AG04450 (cell line): Measurements from ENCODE around the gene ZDHHC24. TPM values are rescaled to one million over a fixed set of nuclear protein-coding genes. Genes with fewer than 3 reads are reported as not detected.
A peak's percentile ranks its signal among the peaks of the same experiment; 100 is the strongest.

Experiments used
- CTCF ChIA-PET: fragments of 300-600, 350-600 bp; formaldehyde crosslinking; extraction: SDS; loops from one replicate; lab custom pipeline; 2022; ENCODE audit warnings: antibody characterized with exemption, inconsistent platforms; lab: Charles Lee
- POLR2A ChIA-PET: fragments of 350-600 bp; formaldehyde crosslinking; extraction: SDS; loops from one replicate; lab custom pipeline; 2021; ENCODE audit warnings: antibody characterized with exemption, inconsistent platforms; lab: Yijun Ruan, JAX
- DNase-seq: peaks from one replicate; pipeline ENCODE4 v3.0.0-alpha.2; 2011; ENCODE audit warnings: low read depth, low spot score
- H3K27ac ChIP-seq: one replicate; pipeline ENCODE4 v1.5.1; 2012; ENCODE audit warnings: low read depth, low read length, control low read depth
- H3K27me3 ChIP-seq: one replicate; pipeline ENCODE4 v1.6.0; 2012; ENCODE audit warnings: low read length; ENCODE audit not compliant: control insufficient read depth, insufficient read depth
- H3K4me3 ChIP-seq: 2 replicates; pipeline ENCODE4 v1.5.1; 2011; ENCODE audit warnings: mild to moderate bottlenecking, low read depth, low read length, control low read depth
- H3K9me3 ChIP-seq: 2 replicates; pipeline ENCODE4 v1.5.1; 2012; ENCODE audit warnings: low read length; ENCODE audit not compliant: control insufficient read depth, insufficient read depth
- CTCF ChIP-seq: IDR thresholded peaks from 2 replicates; pipeline ENCODE4 v1.5.1; 2011; ENCODE audit warnings: low read depth, low read length, control low read depth, inconsistent platforms
- polyA plus RNA-seq: library from polyadenylated mRNA; depleted of rRNA; stranded (reverse); fragments of >200 nt; gene quantifications from 2 replicates; pipeline ENCODE4 v1.2.3, GENCODE V29; 2011

The ZDHHC24 gene
- polyA plus RNA-seq, 1 experiment: 6.2 TPM

GRCh38 chr11:66493130-66493529 is 52.7 kb downstream of the ZDHHC24 start:
- CTCF ChIA-PET: no interaction called here

GRCh38 chr11:66492161-66492865 is 53.5 kb downstream of the ZDHHC24 start:
- ChIA-PET POLR2A (interaction anchor here (0.7 to 2.6 kb wide), 2 partner anchors 12 to 427 kb away, joined by 8 to 22 read pairs; partner anchors contain the start of gene DPP3), CTCF (interaction anchor here (0.6 to 1.4 kb wide), 4 partner anchors 27 to 186 kb away, joined by 3 to 6 read pairs (median 4); no protein-coding TSS in a partner anchor)
- DNase-seq: no peak
- no peak for TF ChIP-seq CTCF
- Histone ChIP-seq H3K9me3 (no peaks in the 10 kb centered on the region; the same call in 1 of the 2 replicates), H3K27me3 (no peaks in the 10 kb centered on the region), H3K27ac (no peak overlapping the region), H3K4me3 (no peak overlapping the region)

More at GRCh38 chr11:66493130-66493529, 52.7 kb downstream of the ZDHHC24 start:
- POLR2A ChIA-PET: interaction anchor here (2.6 kb wide), 1 partner anchor 13 kb away, joined by 22 read pairs; the partner anchor contains the start of gene DPP3
- TF ChIP-seq CTCF: no peak
- Histone ChIP-seq H3K4me3 (no peak overlapping the region), H3K9me3 (no peaks in the 10 kb centered on the region; the same call in 1 of the 2 replicates), H3K27ac (no peak overlapping the region), H3K27me3 (no peaks in the 10 kb centered on the region)
- DNase-seq: no peak

- POLR2A ChIA-PET: interaction anchor here (0.6 to 2.6 kb wide), 3 partner anchors 11 to 428 kb away, joined by 4 to 22 read pairs (median 8); partner anchors contain the start of genes DPP3 and PELI3
Observed at GRCh38 chr11:66491315-66491935, 54.4 kb downstream of the ZDHHC24 start.

GRCh38 chr11:66489636-66490035 is 56.2 kb downstream of the ZDHHC24 start:
- DNase-seq: no peak

More at GRCh38 chr11:66491315-66491935, 54.4 kb downstream of the ZDHHC24 start:
- Histone ChIP-seq H3K27ac (no peak overlapping the region), H3K9me3 (no peaks in the 10 kb centered on the region; the same call in 1 of the 2 replicates), H3K27me3 (no peaks in the 10 kb centered on the region), H3K4me3 (no peak overlapping the region)
- peak; percentile 45 for TF ChIP-seq CTCF
- DNase-seq: no peak
- CTCF ChIA-PET: interaction anchor here (0.6 to 1.4 kb wide), 6 partner anchors 27 to 187 kb away, joined by 3 to 6 read pairs (median 4); no protein-coding TSS in a partner anchor

More at GRCh38 chr11:66489636-66490035, 56.2 kb downstream of the ZDHHC24 start:
- POLR2A ChIA-PET: interaction anchor here (1.7 kb wide), 1 partner anchor 10 kb away, joined by 4 read pairs; the partner anchor contains the start of gene DPP3
- TF ChIP-seq CTCF: no peak
- no peaks in the 10 kb centered on the region; the same call in 1 of the 2 replicates for H3K9me3 ChIP-seq
- H3K27ac ChIP-seq: no peak overlapping the region
- no peak overlapping the region for H3K4me3 ChIP-seq
- no peaks in the 10 kb centered on the region for H3K27me3 ChIP-seq
- CTCF ChIA-PET: no interaction called here
